Measurements from ENCODE around the gene KAT5.
"Not testable (repeated sequence)": the region's sequence is repeated elsewhere in the genome, so short reads cannot be mapped to it uniquely, and the experiment has no call there.

KAT5 gene

GRCh38 chr11:65700399-65700798 is 11.7 kb upstream of the KAT5 start:
- no peak for DNase-seq (ENCODE audit: low spot score)
- Histone ChIP-seq H3K27ac (no peak overlapping the region), H3K4me3 (no peak overlapping the region)
- no peak for TF ChIP-seq CTCF (IDR thresholded peaks at IDR 0.05)

GRCh38 chr11:65701686-65702085 is 10.4 kb upstream of the KAT5 start:
- no peak overlapping the region for H3K4me3 ChIP-seq
- no peak for TF ChIP-seq CTCF (IDR thresholded peaks at IDR 0.05)
- no peak overlapping the region for H3K27ac ChIP-seq
- no peak for DNase-seq (ENCODE audit: low spot score)

GRCh38 chr11:65703846-65704245 is 8.2 kb upstream of the KAT5 start:
- TF ChIP-seq CTCF (IDR thresholded peaks at IDR 0.05): no peak
- DNase-seq (ENCODE audit: low spot score): no peak
- Histone ChIP-seq H3K27ac (no peak overlapping the region), H3K4me3 (no peak overlapping the region)

- TF ChIP-seq CTCF (IDR thresholded peaks at IDR 0.05): peak; percentile 66
- peak overlapping the region; percentile 24 for H3K4me3 ChIP-seq
- not testable (repeated sequence) for DNase-seq (ENCODE audit: low spot score); H3K27ac ChIP-seq
These were observed 5.7 kb upstream of the KAT5 start for GRCh38 chr11:65706303-65706763.

GRCh38 chr11:65707002-65707401 is 5.0 kb upstream of the KAT5 start:
- H3K27ac ChIP-seq; H3K4me3 ChIP-seq; DNase-seq (ENCODE audit: low spot score): not testable (repeated sequence)

GRCh38 chr11:65708451-65708850 is 3.6 kb upstream of the KAT5 start:
- DNase-seq (ENCODE audit: low spot score): no peak
- H3K27ac ChIP-seq: no peak overlapping the region
- TF ChIP-seq CTCF (IDR thresholded peaks at IDR 0.05): no peak
- no peak overlapping the region for H3K4me3 ChIP-seq

- Histone ChIP-seq H3K4me3 (no peak overlapping the region), H3K27ac (peak overlapping the region in 1 of 2 donors; percentile 14)
- TF ChIP-seq CTCF (IDR thresholded peaks at IDR 0.05): no peak
- DNase-seq (ENCODE audit: low spot score): no peak
These were observed 2.4 kb upstream of the KAT5 start for GRCh38 chr11:65709661-65710060.

- TF ChIP-seq CTCF (IDR thresholded peaks at IDR 0.05): no peak
- no peak for DNase-seq (ENCODE audit: low spot score)
- H3K4me3 ChIP-seq: no peak overlapping the region
- peak overlapping the region; percentile 42 to 94 for H3K27ac ChIP-seq
These were observed 1.6 kb upstream of the KAT5 start for GRCh38 chr11:65710421-65710820.

Measured in coronary artery (tissue), 2 donors.